Posterior vena cava (tissue), 2 donors: ENCODE results near the gene FMNL1. TPM values are rescaled to one million over a fixed set of nuclear protein-coding genes. Genes with fewer than 3 reads are reported as not detected.
"Not testable (repeated sequence)": the region's sequence is repeated elsewhere in the genome, so short reads cannot be mapped to it uniquely, and the experiment has no call there.

Experiments
- DNase-seq: peaks from one replicate; pipeline ENCODE4 v3.0.0-alpha.2; 2020; ENCODE audit warnings: low spot score
- intact Hi-C, 2 donors: fragments of 100-400 bp; cut with DNase I; formaldehyde crosslinking; loops; one replicate each; pipeline versions ENCODE4 v1.14.1 to v1.14.2; 2022 to 2023
- total RNA-seq, 2 donors: library from RNA; stranded (reverse); fragmentation: NEBNext Ultra II Directional; extraction: Animal tissue kit (Norgen Biotek cat#: 25700); gene quantifications; one replicate each; pipeline ENCODE4 v1.2.1, GENCODE V29; 2021
- donor health status: DM: yes; HTN: yes; CAD: no.
- donor health status: DM: yes; HTN: yes; CAD: no.

FMNL1 gene
- total RNA-seq, 2 donors from 2014 or later: 19.5 to 28.2 TPM

DNA sequence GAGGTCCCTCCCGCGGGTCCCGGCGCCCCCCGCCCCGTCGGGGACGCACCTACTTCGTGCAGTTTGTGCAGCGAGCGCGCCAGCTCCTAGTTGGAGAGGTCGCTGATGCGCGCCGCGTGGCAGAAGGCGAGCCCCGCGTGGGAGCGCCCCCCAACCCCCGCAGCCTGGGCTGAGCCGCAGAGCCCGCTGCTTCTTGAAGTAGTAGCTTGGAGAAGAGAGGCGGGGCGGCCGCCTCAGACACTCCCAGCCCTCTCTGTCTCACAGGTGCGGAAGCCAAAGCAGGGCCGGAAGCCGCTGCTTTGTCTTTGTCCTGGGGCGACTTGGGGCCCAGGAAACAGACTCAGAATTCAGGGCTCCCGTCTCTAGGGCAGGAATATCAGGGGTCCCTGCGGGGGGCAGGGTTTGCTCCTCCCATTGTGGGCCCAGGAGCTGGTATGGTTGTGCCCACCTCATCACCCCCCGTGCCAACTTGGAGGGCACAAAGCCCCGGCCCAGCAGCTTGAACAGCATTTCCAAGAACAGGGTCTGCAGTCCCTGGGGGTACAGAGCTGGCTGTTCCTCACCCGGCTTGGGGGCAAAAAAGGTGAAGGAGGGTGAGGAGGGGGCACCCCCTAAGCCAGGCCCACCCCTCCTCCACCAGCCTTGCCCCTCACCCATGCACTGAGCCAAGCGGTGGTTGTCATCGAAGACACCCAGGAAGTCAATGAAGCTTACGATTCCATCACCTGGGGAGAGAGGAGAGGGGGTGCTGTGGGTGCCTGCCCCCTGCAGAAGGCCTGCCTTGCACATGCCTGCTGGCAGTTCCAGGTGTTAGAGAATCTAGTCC is 26.7 kb downstream of the FMNL1 start:
- no peak for DNase-seq
- intact Hi-C loops: loop anchor here in 1 of 2 donors (5.0 kb wide), 1 partner anchor 859 kb away; no protein-coding TSS in a partner anchor

DNA sequence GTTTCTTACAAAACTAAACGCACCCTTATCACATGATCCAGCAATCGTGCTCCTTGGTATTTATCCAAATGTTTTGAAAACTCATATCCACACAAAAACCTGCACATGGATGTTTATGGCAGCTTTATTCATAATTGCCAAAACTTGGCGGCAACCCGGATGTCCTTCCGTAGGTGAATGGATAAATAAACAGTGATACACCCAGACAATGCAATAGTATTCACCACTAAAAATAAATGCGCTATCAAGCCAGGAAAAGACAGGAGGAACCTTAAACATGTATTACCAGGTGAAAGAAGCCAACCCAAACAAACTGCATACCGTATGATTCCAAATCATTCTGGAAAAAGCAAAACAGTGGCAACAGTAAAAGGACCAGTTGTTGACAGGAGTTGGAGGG is 30.2 kb downstream of the FMNL1 start:
- intact Hi-C loops: no loop called here
- no peak for DNase-seq

DNA sequence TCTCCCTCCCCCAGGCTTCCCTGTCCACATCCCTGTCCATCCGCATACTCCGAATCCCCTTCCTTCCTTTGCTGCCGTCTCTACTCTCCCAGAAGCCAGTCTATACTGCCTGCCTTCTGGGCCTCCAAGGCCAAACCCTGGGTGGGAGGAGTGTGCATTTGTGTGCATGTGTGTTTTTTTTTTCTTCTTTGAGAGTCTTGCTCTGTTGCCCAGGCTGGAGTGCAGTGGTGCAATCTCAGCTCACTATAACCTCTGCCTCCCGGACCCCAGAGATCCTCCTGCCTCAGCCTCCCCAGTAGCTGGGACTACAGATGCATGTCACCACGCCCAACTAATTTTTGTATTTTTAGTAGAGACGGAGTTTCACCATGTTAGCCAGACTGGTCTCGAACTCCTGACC is 31.6 kb downstream of the FMNL1 start:
- intact Hi-C loops, DNase-seq: not testable (repeated sequence)

DNA sequence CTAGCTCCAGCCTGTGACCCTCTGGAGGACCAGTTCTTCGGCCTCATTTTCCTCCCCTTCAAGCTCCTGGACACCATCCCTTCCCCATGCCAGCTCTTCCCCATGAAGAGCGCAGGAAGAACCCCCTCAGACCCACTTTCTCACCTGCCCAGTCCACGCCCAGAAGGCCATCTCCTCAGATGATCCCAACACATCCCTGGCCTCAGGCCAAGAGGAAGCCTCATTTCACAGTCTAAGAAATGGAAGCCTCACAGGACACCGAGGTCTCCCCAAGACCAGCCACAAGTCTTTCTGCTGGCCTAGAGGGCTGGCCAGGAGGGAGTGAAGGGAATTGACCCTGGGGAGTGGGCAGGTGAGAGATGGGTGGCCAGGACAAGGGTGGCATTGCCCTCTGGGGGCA is 32.2 kb downstream of the FMNL1 start:
- intact Hi-C loops: no loop called here
- DNase-seq: no peak

DNA sequence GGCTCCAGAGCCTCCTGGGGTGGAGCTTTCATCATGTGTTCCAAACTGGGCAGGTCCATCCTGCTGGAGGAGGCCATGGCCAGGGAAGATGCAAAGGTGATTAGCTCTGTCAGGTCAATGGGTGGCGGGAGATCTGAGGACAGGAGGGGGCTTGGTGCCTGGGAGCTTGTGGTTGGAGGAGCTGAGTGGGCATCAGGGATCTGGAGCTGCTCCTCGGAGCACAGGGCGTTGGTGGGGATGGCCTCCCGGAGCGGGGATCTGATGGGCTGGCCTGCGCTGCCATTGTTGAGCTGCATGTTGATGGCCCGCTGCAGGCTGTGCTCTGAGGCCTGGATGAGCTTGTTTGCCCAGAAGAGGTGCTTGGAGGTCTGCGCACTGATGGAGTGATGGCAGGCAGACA is 33.7 kb downstream of the FMNL1 start:
- intact Hi-C loops: no loop called here
- DNase-seq: no peak

DNA sequence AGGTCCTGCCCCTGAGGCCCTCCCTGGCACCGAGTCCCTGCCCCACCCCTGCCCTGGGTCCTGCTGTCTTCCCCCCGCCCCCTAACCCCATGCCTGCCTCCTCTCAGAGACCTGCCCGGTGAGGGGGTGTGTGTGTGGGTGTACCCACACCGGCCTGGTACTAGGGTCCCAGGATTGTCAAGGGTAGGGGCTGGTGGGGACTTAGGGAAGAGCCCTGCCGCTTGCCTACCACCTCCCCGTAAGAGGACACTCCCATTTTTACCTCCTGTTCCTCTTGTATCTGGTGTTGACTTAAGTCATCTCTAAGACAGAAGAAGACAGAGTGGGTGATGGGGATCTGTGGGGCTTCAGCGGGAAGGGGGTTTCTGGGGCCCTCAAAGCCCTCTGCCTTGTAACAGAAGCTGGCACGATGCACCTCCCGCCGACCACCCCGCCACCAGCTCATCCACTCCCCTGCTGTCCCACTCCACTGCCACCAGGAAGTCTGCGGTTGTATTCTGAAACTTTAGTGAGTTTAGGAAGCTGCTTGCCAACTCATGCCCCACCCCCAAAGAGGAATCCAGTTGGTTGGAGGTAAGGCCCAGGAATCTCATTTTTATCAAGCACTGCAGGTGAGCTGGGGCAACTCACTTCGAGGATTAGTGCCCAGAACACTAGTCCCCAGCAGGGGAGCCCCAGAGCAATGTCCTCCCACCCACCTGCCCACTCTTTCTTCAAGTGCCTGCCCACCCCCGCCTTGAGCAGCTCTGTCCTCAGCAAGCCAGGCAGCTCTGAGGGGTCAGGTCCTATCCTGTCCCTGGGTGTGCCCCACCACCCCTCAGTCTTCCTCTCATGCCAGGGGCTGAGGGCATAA is 34.7 kb downstream of the FMNL1 start:
- intact Hi-C loops: no loop called here
- no peak for DNase-seq

DNA sequence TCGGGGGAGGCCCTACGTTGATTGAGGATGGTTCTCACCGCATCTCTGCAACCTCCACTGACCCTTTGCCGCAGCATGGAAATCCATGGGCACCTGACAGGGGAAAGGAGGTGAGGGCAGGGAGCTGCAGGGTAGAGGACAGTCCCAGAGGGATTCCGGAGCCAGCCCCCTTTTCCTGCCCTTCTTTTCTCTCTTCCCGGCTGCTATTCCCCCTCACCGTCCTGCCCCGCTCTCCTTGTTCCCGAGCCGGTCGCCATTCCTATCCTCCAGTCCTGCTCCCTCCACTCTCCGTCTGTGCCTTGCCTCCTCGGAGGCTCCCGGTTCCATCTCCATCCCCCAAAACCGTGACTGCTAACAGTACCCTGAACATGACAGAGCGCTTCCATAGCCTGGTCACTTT is 35.4 kb downstream of the FMNL1 start:
- intact Hi-C loops: no loop called here
- no peak for DNase-seq

DNA sequence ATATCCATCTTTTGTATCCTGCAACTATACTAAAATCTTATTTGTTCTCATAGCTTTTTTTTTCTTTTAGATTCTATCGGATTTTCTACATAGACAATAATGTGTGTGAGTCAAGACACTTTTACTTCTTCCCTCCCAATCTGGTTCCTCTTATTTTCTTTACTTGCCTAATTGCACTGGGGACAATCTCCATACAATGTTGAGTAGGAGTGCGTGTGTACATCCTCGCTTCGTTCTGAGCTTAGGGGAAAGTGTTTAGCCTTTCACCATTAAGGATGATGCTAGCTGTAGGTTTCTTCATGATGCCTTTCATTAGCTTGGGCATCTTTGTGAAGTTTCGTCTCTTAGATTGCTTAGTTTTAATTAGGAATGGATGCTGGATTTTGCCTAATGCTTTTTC is 37.3 kb downstream of the FMNL1 start:
- intact Hi-C loops: no loop called here
- DNase-seq: no peak

DNA sequence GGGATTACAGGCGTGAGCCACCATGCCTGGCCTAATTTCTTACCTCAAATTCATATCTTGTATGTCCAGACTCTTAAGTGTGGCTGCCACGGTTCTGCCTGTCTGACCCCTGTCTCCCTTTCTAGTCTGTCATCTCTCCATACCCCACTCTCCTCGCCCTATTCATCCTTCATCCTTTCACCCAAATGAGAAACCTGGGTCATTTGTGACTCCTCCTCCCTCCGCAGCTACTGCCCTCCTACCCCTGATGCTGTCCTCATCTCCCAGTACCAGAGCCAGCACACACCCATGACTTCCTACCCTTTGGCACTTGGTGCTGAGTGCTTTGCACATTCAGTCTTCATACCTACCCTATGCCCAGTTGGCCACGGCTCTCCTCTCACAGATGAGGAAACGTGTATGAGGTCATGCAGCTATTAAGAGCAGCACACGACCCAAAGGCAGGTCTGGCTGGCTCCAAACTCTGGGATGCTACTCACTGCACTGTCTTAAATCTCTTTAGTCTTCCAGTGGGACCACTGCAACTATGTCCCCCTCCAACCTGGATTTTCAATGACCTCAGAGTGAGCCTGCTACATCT is 38.6 kb downstream of the FMNL1 start:
- no peak for DNase-seq
- intact Hi-C loops: loop anchor here in 1 of 2 donors (10.0 kb wide), 1 partner anchor 1655 kb away; no protein-coding TSS in a partner anchor

DNA sequence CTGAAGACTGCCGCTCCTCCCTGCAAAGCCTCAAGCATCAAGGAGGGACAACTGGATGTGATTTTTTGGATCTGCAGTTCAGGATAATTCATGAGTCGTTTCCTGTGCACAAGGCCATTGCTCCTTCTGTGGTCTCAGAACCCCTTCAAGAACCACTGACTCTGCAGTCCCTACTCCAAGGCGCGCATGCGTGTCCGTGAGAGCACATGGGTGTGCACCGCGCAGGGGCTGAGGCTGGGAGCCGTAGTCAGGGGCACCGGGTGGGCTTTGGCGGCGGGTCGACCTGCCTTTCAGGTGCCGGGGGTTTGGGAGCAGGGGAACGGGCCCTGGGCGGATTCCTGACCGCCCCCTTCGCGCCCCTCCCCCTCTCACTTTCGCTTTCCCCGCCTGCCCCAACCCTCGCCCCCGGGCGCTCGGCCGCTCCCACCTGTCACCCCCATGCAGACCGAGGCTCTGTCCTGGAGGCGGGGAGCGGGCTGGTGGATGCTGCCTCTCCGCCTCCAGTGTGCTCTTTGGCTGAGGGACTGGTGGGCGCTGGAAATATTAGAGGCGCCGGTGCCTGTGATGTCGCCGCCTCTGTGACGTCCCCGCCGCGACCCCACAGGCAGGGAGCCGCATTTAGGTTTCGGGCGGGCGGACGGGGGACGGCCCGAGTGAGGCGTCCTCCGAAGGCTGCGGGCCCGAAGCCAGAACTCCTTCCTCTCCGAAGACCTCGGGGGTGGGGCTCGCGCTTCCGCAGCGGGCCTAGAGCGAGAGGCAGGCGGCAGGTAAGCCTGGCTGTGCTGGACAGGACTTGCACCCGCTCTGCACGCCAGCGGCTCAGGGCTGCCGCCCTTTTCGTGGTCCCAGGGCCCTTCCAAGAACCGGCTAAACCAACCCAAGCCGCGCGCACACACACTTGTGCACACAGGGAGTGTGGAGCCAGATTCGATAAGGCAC is 40.2 kb downstream of the FMNL1 start, which contains the start of gene SPATA32:
Gene SPATA32 (minus strand): TSS at position 518 of the 939 bp plus-strand sequence. CDS start 78 bp downstream, at position 440.
- intact Hi-C loops: loop anchor here in 1 of 2 donors (10.0 kb wide), 1 partner anchor 1657 kb away; no protein-coding TSS in a partner anchor
- DNase-seq: no peak

DNA sequence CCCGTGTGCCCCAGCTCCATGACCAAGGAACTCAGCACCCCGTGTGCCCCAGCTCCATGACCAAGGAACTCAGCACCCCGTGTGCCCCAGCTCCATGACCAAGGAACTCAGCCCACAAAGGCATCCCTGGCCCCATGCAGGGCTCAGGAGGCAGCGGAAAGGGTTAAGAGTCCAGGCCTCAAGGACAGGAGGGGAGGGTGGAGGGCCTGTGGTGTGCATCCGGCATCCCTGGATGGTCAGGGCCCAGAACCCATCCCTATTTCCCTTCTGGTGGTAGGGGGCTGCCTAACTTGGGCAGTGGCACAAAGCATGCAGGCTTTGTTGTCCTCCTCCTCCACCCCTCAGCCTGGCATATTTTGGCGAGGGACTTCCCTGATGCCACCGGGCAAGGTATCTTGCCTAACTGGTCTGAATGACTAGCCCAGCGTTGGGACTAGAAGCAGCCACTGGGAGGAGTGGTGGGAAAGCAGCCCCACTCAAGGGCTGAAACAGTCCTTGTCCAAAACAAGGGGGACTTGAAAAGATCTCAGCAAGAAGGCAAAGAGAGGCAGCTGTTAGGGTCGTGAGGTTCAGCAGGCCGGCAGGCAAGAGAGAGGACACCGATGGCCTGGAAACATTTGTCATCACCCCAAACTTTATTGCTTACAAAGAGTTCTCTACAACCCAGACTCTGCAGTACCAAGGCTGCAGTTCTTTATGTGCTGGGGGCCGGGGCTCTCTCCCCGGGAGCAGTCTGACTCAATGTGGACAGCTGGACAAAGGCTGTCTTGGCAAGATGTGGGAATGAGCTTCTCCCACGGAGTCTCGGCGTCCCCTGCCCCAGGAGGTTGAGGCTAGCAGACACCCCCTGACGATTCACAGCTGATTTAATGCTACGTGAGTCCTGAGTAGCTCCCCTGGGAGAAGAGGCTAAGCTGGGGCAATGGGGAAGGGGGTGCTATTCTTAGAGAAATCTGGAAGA is 41.1 kb downstream of the FMNL1 start:
- DNase-seq: no peak
- intact Hi-C loops: loop anchor here in 1 of 2 donors (10.0 kb wide), 1 partner anchor 1658 kb away; no protein-coding TSS in a partner anchor

DNA sequence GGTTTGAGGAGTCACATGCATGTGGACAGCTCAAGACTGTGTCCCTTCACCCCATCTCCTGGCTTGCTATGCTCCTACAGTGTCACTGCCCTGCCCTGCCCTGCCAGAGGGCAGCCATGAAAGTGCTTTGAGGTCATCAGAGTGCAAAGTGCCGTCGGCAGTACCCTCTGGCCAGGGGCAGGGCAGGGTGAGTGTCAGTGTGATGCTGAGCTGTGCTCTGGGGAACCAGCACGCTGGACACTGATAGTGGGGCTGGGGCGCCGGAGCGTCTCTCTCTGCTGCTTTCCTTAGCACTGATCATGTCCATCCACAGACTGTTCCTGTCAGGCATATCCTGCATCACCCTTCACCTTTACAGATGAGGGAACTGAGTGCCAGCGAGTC is 41.8 kb downstream of the FMNL1 start:
- DNase-seq: no peak
- intact Hi-C loops: loop anchor here in 1 of 2 donors (10.0 kb wide), 1 partner anchor 1659 kb away; no protein-coding TSS in a partner anchor

DNA sequence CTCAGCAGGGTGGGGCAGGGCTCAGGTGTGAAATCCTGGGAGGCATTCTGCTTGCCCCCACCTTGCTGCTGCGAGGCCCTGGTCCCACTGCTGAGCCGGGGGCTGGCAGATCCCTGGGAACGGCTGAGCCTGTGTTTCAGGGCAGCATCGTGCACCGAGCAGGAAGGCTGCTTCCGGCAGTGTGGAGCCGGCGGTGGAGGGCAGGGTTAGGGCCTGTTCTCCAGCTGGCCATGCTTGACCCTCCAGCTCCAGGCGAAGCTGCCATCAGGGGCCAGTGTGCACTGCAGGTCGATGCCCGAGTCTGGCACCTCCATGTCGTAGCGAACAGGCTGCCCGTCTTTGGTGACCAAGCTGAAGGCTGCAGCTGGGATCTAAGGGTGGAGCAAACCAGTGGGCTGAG is 42.7 kb downstream of the FMNL1 start:
- intact Hi-C loops: loop anchor here in 1 of 2 donors (10.0 kb wide), 1 partner anchor 1660 kb away; no protein-coding TSS in a partner anchor

DNA sequence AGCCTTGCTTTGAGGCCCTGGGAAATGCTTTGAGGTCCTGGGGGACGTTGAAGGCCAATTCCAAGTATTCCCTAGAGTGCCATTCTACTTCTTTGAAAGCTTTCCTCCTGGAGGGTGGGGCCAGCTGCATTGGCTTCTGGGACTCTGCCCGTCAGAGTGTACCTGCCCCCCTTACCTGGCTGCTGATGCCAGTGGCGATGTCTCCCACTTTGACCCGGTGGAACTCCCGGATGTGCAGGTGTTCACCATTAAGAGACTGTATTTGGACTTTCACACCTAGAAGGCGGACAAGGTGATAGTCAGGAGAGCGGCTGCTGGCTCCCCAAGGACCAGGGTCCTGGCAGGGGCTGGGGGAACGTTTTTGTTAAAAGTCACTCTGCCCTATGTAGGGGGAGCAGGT is 43.3 kb downstream of the FMNL1 start:
- intact Hi-C loops: loop anchor here in 1 of 2 donors (10.0 kb wide), 1 partner anchor 1660 kb away; no protein-coding TSS in a partner anchor
- no peak for DNase-seq

More for the DNA sequence above, 42.7 kb downstream of the FMNL1 start:
- DNase-seq: no peak

DNA sequence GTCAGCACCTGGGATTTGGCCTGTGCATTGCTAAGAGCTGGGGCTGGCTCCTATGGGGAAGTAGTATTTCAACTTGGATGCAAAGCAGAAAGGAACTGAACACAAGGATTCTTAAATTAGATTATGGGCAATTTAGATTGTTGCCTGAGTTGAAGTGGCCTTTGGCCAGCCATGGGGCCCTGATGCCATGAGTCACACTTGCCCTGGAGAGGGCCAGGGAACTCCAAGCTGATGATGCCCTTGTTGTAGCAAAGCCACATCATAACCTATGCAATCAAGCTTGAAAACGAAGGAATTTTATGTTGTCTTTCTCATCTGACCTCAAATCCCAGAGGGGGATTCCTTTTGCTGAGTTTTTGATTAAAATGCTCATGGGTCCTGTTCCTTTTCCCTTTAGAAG is 44.1 kb downstream of the FMNL1 start:
- no peak for DNase-seq
- intact Hi-C loops: loop anchor here in 1 of 2 donors (10.0 kb wide), 1 partner anchor 1661 kb away; no protein-coding TSS in a partner anchor

DNA sequence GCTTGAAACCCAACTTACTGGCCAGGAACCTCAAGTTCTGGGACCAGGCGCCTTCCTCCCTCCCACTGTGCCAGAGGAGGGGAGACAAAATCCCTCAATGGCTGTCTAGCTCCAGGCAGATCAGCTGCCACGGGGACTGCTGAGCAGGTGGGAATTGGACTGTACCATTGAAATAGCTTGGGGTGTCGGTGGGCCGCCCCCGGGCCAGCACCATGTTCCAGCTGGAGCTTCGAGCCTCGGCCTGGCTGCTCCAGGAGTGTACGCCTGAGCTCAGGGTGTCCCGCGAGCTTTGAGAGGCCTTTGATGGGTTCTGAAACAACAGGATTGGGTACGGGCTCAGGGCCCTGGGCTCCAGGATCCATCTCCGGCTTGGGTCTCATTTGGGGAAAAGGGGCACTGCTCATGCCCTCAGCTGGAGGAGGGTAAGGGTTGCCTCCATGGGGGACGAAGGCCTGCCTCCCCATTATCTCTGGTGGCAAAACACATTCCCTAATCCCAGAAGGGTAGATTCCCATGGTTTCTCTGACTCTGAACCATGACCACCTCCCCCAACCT is 44.8 kb downstream of the FMNL1 start:
- intact Hi-C loops: loop anchor here in 1 of 2 donors (10.0 kb wide), 1 partner anchor 1662 kb away; no protein-coding TSS in a partner anchor
- no peak for DNase-seq
